GM12872 (cell line): ENCODE measurements around the gene MTRFR.
A peak's percentile ranks its signal among the peaks of the same experiment; 100 is the strongest.

Experiments used
- TF ChIP-seq, protein P1 (sequence below): IDR thresholded peaks from 3 replicates; pipeline ENCODE4 v1.5.1; 2011; ENCODE audit warnings: low read depth, mild to moderate bottlenecking, low read length, moderate library complexity; ENCODE audit not compliant: insufficient read depth

The MTRFR gene

DNA sequence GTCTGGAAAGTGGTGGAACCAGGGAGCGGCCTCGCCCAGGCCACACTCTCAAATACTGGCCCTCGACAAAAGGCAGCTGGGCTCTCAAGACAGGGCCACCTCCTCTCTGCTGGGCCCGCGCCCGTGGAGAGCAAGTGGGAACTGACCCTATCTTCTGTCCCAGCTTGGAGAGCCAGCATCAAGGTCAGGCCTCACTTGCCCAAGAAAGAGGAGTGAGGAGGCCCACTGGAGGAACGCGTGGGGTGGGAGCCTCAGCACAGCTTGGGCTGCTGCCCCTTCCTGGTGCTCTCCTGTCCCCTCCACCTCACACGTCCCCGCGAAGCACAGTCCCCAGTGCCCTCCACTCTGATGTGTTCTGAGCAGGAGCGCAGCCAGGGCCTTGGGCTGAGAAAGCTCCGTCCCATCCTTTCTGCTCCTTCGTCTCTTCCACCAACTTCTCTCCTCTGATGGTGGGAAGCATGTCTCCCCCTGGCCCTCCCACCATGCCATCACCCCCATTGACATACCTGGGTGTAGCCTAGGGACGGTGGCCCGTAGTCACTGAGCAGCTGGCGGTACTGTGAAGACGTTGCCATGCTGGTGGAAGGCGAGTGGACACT lies 33.5 kb downstream of the MTRFR start:
- TF ChIP-seq, protein P1, sequence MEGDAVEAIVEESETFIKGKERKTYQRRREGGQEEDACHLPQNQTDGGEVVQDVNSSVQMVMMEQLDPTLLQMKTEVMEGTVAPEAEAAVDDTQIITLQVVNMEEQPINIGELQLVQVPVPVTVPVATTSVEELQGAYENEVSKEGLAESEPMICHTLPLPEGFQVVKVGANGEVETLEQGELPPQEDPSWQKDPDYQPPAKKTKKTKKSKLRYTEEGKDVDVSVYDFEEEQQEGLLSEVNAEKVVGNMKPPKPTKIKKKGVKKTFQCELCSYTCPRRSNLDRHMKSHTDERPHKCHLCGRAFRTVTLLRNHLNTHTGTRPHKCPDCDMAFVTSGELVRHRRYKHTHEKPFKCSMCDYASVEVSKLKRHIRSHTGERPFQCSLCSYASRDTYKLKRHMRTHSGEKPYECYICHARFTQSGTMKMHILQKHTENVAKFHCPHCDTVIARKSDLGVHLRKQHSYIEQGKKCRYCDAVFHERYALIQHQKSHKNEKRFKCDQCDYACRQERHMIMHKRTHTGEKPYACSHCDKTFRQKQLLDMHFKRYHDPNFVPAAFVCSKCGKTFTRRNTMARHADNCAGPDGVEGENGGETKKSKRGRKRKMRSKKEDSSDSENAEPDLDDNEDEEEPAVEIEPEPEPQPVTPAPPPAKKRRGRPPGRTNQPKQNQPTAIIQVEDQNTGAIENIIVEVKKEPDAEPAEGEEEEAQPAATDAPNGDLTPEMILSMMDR: no peak

DNA sequence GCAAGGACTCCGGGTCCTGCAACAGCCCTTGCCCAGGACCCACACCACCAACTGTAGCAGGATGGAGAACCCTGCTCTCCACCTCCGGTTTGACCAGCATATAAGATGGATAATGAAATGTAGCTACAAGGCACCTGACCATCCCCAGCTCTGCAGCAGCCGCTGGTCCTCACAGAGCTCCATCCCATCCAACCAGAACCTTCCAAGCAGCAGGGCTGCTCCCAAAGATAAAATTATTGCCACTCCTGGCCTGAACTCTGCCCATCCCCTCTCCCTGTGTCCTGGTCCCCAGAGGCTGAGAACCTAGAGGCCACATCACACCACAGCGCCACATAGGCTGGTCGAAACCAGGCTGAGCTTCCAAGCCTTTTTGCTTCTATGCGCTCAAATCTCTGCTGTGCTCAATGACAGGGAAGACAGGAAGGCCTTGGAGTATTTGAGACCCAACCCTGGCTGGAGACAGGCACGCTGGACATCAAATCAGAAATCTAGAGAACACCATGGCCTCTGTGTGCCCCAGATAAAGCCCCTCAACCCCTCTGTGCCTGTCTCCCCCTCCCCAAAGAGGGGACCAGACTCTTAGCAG lies 34.2 kb downstream of the MTRFR start:
- TF ChIP-seq, protein P1: no peak

DNA sequence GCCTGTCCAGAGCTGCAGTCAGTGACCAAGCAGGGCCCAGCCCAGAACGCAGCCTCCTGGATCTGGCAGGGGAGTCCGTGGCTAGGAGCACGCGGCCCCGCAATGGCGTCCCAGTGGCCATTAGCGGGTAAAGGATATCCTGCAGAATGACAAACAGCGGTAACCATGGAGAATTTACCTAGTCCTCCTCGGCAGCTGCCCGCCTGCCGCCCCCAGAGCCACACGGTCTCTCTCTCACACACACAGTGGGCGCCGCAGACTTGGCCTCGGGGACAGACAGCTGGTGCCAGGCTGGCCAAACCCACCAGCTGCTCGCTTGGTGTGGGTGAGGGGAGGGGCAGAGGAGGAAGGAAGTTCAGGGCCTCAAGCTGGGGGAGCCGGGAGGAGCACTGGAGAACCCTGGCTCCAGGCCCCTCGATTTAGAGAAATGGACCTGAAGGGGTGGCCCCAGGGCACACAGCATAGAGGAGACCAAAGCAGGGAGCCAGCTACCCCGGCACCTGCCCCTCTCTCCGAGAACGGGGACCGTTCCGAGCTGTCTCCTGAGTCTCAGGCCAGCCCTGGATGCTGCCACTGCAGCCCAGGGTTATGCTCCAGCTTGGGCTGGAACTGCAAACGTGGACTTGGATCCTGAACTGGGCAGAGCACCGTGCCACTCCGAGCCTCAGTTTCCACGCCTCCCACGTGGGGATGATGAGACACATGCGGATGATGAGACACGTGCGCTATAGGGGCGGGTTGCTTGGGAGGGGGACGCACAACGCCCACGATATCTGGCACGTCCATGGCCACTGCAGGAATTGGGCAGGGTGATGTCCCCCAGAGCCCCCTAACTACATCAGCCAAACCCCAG lies 35.0 kb downstream of the MTRFR start:
- TF ChIP-seq, protein P1: no peak

DNA sequence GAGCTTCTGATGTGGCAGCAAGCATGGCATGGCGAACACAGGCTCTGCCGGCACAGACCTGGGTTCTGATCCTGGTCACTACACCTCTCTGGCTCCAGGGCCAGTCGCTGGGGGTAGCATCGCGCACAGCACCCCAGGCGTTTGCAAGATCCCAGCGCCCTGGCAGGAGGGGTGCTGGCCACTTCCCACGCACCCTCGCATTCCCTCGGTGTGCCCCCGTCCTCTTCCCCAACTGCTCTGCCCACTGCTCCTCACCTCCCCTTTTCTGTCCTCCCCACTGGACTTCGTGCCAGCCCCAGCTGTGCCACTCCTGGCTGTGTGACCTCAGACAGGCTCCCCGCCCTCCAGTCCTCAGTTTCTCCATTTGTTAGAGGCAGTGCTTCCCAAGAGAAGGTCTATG lies 35.6 kb downstream of the MTRFR start:
- TF ChIP-seq, protein P1: no peak

DNA sequence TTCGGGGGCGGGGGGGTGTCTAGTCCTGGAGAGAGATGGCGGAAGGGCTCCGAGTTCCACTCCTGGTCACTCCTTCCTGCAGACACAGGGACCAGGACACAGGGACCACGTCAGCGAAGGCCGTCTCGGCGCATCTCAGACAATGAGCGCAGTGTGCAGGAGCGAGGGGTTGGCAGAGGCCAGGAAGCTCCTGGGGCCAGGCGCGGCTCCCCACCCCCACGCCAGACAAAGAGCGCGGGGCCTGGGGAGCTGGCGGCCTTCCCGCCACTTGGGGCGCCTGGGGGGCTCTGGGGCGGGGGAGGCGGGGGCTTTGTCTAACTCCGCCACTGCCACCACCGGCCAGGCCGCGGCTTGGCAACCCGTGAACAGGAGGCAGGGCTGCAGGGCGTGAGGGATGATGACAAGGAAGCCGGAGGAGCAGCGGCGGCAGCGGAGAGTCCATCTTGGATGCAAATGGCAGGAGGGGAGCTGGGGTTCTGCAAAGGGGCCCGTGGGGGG lies 36.2 kb downstream of the MTRFR start:
- TF ChIP-seq, protein P1: peak; percentile 15; the same call in 1 of the 3 replicates

DNA sequence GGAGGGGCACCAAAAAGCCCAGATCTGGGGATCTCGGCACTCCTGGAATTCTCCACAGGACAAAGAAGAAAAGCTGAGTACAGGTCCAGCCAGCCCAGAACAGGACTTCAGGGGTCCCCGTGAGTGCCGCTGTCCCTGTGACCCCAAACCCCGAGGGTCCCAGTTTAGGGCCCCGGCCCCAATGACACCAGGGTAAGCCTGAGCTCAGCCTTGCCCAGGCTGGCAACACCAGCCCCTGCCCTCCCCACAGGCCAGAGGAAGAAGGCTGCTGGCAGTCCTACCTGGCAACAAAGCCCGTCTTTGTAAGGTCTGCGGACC lies 36.6 kb downstream of the MTRFR start:
- TF ChIP-seq, protein P1: no peak

DNA sequence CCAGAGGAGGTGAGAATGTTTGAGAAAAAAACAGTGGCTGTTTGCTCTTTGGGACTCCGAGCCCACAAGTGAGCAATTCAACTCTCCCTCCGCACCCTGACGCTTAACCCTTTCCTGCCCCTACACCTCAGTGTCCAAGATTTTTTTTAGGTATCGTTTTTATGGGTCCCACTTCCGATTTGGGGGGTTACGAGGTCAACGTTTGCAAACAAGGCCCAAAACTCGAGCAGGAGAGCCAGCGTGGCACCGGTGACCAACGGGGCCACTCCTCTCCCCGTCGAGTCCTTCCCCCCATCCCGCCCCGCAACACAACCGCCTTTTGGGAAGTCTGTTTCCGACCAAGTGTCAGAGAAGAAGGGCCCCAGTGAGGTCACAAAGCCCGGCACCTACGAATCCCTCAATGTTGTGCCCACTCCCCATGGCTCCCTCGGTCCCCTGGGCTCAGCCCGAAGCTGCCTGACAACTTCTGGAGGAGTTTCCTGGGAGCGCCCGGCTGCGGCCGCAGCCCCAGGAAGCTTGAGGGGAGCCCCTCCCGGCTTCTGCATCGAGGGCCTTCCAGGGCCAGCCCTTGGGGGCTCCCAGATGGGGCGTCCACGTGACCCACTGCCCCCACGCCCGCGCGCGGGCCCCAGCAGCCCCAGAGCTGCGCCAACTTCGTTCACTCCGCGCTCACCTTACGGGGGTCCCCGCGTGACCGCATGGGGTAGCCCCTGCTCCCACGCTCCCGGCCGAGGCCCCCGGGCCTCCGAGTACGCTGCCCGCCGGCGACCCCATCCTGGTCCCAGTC lies 37.2 kb downstream of the MTRFR start:
- TF ChIP-seq, protein P1: no peak
